GM19397 (cell line): ENCODE results near the gene CSMD2.

Source experiments
- ATAC-seq: cut with Tn5 transposase; IDR thresholded peaks from one replicate; pipeline ENCODE4 v1.9.1; 2021; ENCODE audit warnings: mild to moderate bottlenecking, moderate library complexity; ENCODE audit not compliant: unreplicated experiment

Gene CSMD2

DNA sequence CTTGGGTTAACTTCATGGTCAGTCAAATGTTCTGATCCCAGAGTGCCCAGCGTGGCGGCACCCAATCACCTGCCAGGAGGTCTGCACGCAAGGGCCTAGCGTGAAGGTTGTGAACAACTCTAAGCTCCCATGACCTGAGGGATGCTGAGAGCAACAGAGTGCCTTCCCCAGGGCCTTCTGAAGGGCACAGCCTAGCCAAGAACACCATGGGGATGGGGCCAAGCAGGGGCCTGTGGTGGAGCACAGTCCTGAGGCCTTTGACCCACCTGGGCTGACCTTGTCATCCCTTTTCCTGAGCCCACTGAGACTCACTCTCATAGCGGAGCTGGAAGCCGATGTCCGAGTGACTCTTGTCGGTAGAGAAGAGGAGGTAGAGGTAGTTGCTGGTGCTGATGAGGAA, 440.0 kb downstream of the CSMD2 start:
- ATAC-seq = no peak

DNA sequence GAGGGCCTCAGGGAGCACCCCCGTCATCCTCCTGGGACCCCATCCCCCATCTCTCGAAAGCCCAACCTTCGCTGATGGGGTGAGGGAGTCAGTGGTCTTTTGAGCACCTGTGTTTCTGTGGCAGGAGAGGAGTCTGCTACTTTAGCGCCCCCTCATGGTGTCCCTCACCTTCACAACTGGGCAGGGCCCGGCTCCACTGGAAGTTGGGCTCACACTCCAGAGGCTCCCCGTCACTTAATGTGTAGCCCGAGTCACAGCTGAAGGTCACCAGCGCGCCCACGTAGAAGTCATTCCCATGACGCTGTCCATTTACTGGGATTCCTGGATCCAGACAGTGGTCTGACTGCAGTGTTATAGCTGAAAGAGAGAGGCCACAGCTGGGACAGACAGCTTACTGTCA, 440.7 kb downstream of the CSMD2 start:
- ATAC-seq = no peak

DNA sequence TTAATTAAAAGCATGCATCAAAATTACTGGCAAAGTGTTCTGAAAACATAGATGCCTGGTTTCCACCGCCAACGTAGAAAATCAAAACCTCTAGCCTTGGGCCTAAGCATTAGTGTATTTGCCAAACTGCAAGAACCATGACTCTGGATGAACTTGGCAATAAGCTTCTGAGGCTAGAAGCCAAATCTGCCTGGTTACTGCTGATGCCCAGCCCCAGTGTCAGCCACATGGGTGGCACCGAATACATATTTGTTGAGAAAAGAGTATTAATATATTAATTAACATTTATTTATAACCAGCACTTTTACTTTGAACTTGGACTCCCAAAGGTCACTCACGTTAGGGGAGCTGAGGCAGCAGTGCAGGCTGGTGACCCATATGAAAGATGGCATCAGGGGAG, 441.8 kb downstream of the CSMD2 start:
- ATAC-seq = no peak

DNA sequence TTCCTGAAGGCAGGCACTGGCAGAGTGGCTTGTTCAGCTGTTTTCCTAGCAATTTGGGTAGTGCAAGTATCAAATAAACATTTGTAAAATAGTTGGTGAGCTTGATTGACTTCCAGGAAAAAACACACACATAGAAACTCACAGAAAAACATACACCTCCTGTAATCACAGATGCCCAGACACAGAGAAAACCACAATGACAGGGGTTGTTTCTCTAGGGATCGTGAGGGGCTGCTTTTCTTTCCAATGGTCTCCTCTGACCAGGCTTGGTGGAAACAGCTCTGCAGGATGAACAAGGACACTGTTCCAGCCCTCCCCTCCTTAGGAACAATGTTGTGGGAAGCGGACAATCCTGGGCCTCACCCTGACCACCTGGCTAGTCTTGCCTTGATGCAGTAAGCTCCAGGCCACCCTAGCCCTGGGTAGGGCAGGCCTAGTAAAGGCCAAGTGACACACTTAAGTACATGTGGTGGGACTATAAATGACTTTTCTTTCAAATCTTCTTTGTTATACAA, 443.7 kb downstream of the CSMD2 start:
- no peak for ATAC-seq

DNA sequence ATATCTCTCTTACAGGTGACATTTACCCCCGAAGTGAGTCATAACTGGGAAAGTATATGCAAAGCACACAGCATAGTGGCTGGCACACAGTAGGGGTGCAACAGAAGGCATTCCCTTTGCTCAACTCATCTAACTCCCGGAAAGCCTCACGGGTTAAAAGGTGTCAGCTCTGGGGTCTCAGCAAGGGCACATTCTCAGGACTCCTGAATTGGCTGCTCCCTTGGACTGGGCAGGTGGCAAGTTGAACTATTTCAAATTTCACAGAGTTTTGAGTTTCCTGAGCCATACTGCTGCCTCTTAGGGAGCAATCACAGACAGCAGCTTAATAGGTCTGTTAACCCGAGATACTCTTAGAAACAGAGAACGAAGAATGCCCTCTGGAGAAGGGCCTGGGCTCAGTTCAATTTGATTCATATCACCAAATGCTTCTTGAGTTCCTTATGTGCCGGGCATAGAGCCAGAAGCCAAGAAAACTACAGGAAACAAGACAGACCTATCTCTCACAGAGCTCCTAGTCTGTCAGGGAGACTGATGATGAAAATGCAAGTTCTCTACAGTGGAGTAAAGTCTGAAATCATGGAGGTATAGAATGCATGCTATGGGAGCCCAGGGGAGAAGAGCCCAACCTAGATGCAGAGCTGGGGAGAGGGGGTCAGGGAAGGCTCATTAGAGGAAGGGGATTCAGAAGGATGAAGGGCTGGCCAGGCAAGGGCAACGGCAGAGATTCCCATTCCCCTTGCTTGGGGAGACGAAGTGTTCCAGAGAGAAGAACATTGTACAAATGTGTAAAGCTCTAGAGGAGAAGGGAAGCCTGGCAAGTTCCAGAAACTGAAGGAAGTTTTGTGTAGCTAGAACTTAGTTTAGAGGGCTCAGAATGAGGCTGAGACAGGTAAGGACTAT, 445.0 kb downstream of the CSMD2 start:
- ATAC-seq = no peak

DNA sequence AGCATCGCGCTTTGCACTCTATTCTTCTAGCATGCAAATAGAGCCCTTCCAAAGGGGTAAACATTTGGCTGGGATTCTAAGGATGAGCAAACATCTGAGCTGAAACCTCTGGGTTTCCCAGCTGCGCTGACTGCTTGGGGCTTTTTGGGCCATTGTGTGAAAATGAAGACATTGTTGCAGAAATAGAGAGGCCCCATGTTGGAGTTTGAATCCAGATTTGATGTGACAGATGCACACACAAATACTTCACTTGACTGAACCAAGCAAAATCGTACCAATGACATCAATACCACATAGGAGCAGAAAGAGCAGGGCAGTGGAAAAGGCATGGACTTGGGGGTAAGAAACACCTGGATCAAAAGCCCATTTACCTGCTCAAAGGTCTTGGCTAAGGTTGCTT, 445.7 kb downstream of the CSMD2 start:
- ATAC-seq = no peak

DNA sequence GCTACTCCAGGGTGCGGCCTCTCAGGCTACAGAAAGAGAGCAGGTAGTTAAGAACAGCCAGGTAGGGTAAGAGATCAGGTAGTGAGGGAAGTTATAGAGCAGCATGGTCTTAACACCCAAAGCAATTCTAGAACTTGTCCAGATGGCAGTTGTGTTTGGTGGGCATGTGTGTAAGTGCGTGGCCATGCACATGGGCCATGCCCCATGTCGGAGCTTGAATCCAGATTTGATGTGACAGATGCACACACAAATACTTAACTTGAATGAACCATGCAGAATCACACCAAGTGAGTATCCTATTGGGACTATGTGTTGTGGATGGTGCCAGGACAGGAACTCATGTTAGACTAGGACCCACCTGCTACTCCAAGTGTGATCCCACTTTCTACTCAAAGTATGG, 446.8 kb downstream of the CSMD2 start:
- ATAC-seq = no peak

DNA sequence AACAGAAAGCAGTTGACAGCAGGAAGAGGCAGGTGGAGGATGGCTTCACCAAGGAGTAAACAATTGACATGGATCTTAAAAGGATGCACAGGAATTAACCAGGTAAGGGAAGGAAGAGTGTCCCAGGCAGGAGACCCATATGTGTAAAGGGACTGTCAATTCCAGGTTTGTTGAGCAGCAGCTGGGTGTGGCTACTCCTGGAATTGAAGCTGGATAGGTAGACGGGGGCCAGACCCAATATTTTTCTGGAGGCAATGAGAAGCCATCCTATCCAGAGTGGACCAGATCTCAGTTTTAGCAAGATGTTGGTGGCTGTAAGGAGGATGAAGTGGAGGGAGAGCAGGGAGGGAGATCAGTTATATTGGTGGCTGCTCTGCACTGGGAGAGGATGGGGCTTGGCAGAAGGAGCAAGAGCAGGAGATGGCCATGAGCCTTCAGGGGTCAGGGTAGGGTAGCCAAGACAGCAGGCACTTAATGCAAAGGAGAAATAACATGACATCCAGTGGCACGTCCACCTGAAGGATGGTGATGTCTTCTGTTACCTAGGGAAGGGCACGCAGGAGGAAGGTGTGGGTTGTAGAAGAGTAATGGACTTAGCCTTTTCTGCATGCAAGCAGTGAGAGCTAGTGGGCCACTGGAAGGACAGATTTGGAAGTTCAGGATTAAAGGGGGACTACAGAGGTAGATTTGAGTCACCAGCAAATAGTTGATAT, 447.9 kb downstream of the CSMD2 start:
- ATAC-seq = no peak

DNA sequence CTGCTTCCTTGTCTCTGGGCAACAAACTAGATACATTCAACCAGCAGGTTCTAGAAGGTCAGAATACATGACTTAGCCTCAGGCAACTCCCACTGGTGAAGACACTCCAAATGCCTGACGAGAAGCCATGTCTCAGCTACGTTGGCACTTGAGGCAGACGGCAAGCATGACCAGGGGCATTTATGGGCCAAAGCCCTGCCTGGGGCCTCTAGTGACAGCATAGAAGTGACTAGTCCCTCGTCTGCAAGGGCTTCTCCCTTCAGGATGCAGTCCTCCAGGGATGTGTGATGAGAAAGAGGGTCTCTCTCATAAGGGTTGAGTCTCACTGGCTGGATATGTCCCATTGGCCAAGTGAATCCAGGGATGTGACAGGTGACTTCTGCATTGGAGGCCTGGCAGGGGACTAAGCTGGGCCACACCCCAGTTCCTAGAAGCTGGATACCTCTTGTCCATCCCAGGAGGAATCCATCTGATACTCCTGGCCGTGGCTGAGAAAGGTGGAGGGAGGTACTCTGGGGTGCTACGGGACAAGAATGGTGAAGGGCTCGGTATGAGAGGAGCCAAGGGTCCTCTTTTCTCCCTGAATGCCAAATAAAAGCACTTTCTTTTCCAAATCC, 449.7 kb downstream of the CSMD2 start:
- ATAC-seq = no peak

DNA sequence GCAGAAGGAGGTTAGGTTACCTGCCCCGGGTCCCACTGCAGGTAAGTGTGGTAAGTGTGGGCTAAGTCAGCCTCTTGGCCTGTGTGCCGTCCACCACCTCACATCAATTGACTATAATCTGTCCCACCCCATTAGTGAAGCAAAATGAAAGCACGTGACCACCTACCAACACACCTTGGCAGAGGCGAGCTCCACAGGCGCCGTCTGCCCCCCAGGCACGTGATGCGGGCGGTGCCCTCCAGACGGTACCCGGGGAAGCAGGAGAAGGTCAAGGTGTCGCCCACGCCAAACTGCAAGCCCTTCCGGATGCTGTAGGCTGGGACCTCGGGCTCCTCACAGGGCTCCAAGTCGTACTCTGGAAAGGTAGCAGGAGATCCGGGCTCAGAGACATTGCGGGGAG, 450.6 kb downstream of the CSMD2 start:
- no peak for ATAC-seq

DNA sequence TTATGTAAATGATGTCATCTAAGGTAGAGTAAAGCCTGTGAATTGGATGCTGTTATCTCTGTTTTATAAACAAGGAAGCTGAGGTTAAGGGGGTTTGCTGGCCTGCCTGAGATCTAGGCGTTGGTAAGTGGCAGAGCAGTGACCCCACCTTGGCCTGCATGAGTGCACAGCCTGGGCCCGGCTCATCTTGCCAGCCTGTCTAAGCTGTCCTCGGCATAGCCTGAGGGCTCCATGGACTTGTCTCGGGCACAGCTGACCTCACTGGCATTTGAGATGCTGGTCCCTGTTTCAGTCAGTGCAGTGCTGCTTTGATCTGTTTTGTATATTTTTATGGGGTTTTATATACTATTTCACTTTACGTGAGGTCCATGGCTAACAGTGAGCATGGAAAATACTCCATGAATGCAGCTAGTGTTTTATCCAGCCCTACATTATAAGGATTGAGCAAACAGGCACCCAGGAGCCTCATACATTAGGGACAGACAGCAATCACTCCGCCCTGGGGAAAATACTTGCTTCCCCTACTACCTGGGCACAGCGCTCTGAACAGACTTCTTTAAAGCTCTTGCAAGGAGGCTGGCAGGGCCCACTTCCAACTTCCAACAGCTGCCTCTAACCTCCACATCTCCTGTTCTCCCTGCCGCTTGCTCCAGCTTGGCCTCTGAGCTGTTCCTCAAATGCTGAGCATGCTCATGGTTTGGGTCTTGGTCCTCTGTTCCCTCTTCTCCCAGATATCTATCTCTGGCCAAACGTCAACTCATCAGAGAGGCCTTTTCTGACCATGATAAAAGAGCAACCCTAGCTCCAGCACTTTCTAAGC, 451.8 kb downstream of the CSMD2 start:
- no peak for ATAC-seq

DNA sequence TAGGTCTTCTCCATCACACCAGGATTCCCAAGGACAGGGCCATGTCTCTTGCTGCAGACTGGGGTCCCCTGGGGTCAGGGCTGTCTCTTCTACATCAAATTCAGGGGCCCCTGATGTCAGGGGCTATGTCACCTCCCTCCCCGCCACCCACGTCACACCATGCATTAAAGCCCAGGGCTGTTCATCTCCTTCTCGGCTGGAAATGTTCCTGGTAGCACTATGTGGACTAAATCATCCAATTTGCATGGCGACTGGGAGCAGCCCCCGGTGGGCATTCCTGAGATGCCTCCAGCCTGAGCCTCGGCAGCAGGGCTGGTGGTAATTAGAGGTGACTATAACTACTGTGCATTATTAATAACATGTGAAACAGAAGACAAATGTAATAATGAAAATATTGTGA, 452.8 kb downstream of the CSMD2 start:
- ATAC-seq = no peak

DNA sequence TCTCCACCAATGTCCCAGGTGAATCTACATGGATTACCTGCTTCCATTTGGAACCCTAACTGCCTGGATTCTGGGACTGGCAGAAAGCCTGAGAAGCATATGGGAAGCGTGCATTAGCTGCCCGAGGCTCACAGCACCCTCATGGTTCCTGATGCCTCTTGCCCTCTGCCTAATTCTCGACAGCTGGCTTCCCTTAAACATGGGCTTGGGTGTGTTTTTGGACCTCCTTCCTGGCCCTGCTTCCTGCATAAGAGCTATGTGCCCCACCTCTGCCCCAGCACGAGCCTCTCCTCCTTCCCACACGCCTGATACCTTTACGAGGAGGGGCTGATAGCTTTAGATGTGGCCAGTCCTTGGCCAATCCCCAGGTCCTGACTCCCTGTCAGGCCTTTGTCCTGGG, 453.5 kb downstream of the CSMD2 start:
- ATAC-seq = no peak

DNA sequence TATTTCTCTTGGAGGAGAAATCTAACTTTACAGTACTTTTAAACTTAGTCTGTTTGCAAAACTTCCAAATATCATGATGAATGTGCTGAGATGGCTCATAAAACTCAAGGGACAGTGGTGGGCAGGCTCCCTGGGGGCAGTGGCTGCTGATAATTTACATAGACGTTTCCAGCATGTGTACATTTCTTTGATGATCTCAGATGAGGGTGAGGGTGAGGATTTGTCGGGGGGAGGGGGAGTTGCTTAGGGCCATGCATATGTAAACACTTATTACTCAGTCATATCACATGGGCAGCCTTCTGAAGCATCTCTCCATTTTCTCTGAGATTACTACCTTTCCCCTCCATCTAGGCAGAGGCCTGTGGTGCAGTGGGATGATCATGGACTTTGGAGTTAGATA, 454.1 kb downstream of the CSMD2 start:
- no peak for ATAC-seq

DNA sequence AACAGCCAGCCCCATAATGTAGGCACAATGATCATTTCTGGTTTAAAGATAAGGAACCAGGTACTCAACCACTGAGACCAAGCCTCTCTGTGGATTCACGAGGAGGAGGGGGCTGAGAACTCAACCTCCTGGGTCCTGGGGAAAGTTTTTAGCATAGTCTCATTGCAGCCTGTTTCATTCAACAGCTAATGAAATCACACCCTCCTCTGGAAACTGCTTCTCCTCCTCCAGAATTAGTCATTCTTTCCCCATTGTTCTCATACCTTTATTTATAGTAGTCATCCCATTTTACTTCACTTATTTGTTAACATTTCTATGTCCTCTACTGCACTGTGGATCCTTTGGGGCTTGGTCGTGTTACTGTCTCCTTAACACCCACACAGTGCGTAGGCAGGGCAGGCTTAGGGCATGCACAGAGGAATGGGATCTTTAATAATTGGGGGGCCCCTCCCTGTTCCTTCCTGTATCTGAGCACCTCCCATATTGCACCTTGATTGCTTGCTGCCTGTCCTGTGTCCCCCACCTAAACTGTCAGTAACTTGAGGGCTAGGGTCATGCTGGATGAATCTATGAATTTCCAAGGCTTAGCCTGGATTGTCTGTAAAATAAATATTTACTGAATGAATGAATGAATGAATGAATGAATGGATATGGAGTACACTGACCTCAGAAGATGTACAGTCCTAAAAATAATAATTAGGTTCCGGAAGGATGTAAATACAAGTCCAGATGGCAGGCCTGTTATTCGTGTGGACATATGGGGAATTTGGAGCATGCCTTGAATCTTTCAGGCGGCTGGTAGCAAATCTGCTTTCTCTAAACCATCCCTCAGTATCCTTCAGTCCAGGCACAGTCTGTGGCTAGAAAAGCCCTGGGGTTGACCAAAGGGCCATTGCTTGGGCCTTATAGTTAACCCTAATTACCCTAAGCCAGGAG, 455.0 kb downstream of the CSMD2 start:
- no peak for ATAC-seq

DNA sequence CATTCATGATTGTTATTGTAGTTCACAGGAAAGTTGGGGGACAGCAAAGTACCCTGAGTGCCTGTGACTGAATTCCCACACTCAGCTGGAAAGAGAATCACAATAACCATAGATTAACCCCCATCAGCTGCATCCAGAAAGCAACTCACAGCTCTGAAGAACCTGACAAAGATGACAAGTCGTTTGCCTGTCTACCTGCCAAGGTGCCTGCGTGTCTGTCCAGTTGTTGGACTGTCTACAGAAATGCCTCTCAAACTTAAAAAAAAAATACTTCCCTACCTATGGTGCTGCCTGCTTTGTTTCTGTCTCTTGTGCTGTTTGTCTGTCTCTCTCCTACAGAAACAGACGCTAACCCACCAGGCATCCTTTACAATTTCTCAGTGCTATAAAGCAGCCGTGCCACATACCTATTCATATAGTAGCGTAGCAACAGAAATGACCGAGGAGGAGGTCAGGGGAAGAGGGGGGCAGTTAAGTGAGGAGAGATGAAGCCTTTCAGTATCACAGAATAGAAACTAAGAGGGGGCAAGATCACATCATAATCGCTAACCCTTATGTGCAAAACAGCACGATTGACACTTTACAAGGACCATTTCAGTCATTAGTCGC, 455.8 kb downstream of the CSMD2 start:
- ATAC-seq = no peak

DNA sequence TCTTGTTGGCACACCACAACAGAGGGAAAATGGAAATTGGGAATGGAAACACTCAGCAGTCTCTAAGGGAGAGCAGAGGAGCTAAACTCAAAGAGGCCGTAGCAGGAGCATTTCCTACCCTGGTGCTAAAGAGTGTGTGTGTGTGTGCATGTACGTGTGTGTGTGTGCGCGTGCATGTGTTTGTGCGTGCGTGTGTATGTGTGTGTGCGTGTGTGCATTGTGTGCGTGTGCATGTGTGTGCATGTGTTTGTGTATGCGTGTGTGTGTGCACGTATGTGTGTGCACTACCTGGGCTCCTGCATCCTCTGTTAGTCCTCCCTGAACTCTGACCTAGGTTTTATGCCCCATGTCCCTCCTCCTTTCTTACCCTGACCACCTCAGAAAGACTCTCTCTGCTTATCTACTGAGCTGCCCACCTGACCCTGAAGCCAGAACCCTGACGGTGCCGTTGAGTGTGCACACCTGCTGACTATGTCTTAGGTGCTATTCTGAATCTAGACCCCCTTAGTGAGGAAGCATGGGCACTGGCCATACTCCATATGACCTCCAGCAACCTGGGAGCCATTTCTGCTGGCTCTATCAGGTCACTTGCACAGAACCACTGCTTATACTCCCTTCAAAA, 458.3 kb downstream of the CSMD2 start:
- no peak for ATAC-seq

DNA sequence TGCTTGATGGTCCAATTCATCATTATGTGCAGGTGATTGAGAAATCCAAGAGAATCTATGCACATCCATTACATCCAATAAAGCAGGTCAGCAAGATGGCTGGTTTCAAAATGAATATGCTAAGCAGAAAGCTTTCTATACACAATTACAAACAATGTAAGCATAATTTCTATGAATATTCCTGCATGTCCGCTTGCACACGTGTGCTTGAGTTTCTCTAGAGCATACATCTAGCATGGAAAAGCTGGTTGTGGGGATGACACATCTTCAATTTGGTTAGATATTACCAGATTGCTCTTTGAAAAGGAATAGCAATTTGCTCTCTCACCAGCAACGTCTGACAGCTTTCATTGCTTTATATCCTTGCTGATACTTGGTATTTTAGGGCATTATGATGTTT, 461.6 kb downstream of the CSMD2 start:
- no peak for ATAC-seq
